H1 (cell line): ENCODE data around the gene SLC23A1.

Experiments
- HDAC6 ChIP-seq: IDR thresholded peaks from one replicate; pipeline ENCODE4 v1.7.1; 2012; ENCODE audit warnings: low read depth, mild to moderate bottlenecking, inconsistent platforms, low read length, moderate library complexity
- NRF1 ChIP-seq: IDR thresholded peaks from 2 replicates; pipeline ENCODE4 v1.6.1; 2011; ENCODE audit warnings: mild to moderate bottlenecking, low read depth, low read length, improper control_type of control experiment
- PHF8 ChIP-seq: fragments of 200-600 bp; sonication (generic); conservative IDR thresholded peaks from 2 replicates; pipeline ENCODE4 v1.7.1; 2012; ENCODE audit warnings: low read depth, mild to moderate bottlenecking, inconsistent platforms, low read length, moderate library complexity
- POLR2A ChIP-seq, 2 experiments: IDR thresholded peaks; 1 replicate in 1 of 2; 2 replicates in 1 of 2; pipeline ENCODE4 v1.6.1; 2011; ENCODE audit warnings: low read depth in 2 of 2, low read length in 2 of 2, mild to moderate bottlenecking in 2 of 2; ENCODE audit errors: control extremely low read depth in 1 of 2
- RAD21 ChIP-seq, 2 experiments: IDR thresholded peaks in 1 of 2; conservative IDR thresholded peaks in 1 of 2; 2 replicates each; pipeline ENCODE4 v1.6.1; 2011; ENCODE audit warnings: low read depth in 2 of 2, low read length in 2 of 2, improper control_type of control experiment in 1 of 2, inconsistent platforms in 1 of 2, mild to moderate bottlenecking in 1 of 2, moderate library complexity in 1 of 2
- RFX5 ChIP-seq: IDR thresholded peaks from 2 replicates; pipeline ENCODE4 v1.6.1; 2011; ENCODE audit warnings: low read depth, low read length, improper control_type of control experiment, borderline replicate concordance
- SRF ChIP-seq: IDR thresholded peaks from 2 replicates; pipeline ENCODE4 v1.6.1; 2011; ENCODE audit warnings: mild to moderate bottlenecking, low read depth, low read length, moderate library complexity
- YY1 ChIP-seq: IDR thresholded peaks from 2 replicates; pipeline ENCODE4 v1.6.1; 2011; ENCODE audit warnings: low read depth, mild to moderate bottlenecking, low read length
- TF ChIP-seq, protein P1 (sequence below): IDR thresholded peaks from 2 replicates; pipeline ENCODE4 v1.6.1; 2011; ENCODE audit warnings: low read depth, mild to moderate bottlenecking, low read length; ENCODE audit not compliant: insufficient read depth
- TF ChIP-seq, protein P2 (sequence below), 3 experiments: IDR thresholded peaks; 1 replicate in 2 of 3; 2 replicates in 1 of 3; pipeline versions ENCODE4 v1.5.1 to v1.6.1; 2011; ENCODE audit warnings: low read length in 3 of 3, mild to moderate bottlenecking in 3 of 3, inconsistent platforms in 2 of 3, low read depth in 1 of 3, moderate library complexity in 1 of 3; ENCODE audit not compliant: insufficient read depth in 1 of 3; ENCODE audit errors: control extremely low read depth in 1 of 3
- TF ChIP-seq, protein P3 (sequence below): IDR thresholded peaks from 2 replicates; pipeline ENCODE4 v1.6.1; 2012; ENCODE audit warnings: inconsistent platforms
- TF ChIP-seq, protein P4 (sequence below): IDR thresholded peaks from 2 replicates; pipeline ENCODE4 v1.6.1; 2012; ENCODE audit warnings: inconsistent platforms

DNA sequence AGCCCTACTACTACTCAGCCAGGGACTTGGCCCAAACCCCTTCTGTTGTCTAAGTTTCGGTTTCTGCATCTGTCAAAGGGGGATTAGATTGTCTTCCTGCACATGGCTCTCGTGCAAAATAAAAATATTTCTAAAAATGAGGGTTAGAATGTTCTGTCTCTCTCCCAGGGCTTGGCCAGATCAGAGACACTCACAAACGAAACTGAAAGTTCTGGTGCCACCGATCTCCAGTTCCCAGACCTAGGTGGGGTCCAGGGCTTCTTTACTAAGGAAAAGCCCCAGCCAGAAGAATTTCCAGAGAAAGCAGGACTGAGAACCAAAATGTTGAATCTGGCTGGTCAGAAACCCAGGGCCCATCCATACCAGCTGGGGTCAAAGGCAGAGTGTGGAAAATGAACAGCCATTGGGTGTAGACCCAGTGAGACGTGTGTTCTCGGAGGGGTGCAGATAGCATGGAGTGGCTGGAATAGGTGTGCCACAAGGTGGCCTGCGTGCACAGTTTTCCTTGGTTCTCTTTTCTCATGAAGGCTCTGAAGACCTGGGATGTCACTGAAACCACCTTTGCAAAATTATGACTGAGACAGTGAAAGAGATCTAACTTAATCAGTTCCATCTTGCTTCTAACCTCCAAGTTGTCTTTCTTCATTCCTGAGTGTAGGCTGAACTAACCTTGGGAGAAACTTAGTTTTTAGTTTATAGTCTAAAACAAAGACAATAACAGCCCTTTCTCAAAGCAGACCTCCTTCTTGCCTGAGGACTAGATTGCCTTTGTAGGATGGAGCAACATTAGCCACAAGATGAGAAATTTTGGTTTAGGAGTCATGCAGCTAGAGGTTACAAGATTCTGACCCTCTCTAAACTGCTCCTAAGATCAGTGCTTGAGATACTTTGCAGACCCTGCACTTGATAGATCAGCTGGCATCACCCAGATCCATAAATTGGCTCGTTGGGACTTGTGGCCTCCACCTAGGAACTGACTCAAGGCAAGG lies 2.3 kb upstream of the SLC23A1 start:
- TF ChIP-seq YY1 (no peak), RFX5 (no peak), PHF8 (no peak), SRF (no peak), POLR2A (IDR thresholded peaks at IDR 0.05; ENCODE audit: control extremely low read depth in 1 of 2, low read depth in 2 of 2, low read length in 2 of 2) (no peak), RAD21 (IDR thresholded peaks at IDR 0.05 in 1 of 2, conservative IDR thresholded peaks at IDR 0.05 in 1 of 2; ENCODE audit: low read depth in 2 of 2, low read length in 2 of 2) (0 out of 4 replicates have a peak, but pooled peaks of 1 of the 2 experiments have one; percentile 8), NRF1 (no peak), HDAC6 (no peak)
- TF ChIP-seq, protein P1, sequence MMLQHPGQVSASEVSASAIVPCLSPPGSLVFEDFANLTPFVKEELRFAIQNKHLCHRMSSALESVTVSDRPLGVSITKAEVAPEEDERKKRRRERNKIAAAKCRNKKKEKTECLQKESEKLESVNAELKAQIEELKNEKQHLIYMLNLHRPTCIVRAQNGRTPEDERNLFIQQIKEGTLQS: no peak
- TF ChIP-seq, protein P2, sequence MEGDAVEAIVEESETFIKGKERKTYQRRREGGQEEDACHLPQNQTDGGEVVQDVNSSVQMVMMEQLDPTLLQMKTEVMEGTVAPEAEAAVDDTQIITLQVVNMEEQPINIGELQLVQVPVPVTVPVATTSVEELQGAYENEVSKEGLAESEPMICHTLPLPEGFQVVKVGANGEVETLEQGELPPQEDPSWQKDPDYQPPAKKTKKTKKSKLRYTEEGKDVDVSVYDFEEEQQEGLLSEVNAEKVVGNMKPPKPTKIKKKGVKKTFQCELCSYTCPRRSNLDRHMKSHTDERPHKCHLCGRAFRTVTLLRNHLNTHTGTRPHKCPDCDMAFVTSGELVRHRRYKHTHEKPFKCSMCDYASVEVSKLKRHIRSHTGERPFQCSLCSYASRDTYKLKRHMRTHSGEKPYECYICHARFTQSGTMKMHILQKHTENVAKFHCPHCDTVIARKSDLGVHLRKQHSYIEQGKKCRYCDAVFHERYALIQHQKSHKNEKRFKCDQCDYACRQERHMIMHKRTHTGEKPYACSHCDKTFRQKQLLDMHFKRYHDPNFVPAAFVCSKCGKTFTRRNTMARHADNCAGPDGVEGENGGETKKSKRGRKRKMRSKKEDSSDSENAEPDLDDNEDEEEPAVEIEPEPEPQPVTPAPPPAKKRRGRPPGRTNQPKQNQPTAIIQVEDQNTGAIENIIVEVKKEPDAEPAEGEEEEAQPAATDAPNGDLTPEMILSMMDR (IDR thresholded peaks at IDR 0.05; ENCODE audit: control extremely low read depth in 1 of 3, insufficient read depth in 1 of 3, low read depth in 1 of 3, low read length in 3 of 3): peak in 1 of 3 experiments; percentile 2; a peak in 1 of 4 replicates
- TF ChIP-seq, protein P3, sequence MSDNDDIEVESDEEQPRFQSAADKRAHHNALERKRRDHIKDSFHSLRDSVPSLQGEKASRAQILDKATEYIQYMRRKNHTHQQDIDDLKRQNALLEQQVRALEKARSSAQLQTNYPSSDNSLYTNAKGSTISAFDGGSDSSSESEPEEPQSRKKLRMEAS: no peak
- TF ChIP-seq, protein P4, sequence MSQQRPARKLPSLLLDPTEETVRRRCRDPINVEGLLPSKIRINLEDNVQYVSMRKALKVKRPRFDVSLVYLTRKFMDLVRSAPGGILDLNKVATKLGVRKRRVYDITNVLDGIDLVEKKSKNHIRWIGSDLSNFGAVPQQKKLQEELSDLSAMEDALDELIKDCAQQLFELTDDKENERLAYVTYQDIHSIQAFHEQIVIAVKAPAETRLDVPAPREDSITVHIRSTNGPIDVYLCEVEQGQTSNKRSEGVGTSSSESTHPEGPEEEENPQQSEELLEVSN: no peak
